HG03575 (cell line): ENCODE measurements around the gene POU5F1.
"Not testable (repeated sequence)": the region's sequence is repeated elsewhere in the genome, so short reads cannot be mapped to it uniquely, and the experiment has no call there.

ENCODE experiments used
- ATAC-seq: cut with Tn5 transposase; IDR thresholded peaks from one replicate; pipeline ENCODE4 v1.9.1; 2021; ENCODE audit not compliant: unreplicated experiment, insufficient number of reproducible peaks, low FRiP score; ENCODE audit errors: extremely low read depth

Gene POU5F1

GRCh38 chr6:31170987-31171671, 647 bp upstream of the POU5F1 start:
- no peak for ATAC-seq

- not testable (repeated sequence) for ATAC-seq
Observed at GRCh38 chr6:31169858-31170599, 453 bp downstream of the POU5F1 start.

GRCh38 chr6:31169123-31169857, 1.2 kb downstream of the POU5F1 start:
- ATAC-seq, result no peak

- ATAC-seq, result no peak
Observed at GRCh38 chr6:31168606-31169005, 1.9 kb downstream of the POU5F1 start.

- no peak for ATAC-seq
Observed at GRCh38 chr6:31165986-31166385, 4.5 kb downstream of the POU5F1 start.

- not testable (repeated sequence) for ATAC-seq
Observed at GRCh38 chr6:31165064-31165832, 5.2 kb downstream of the POU5F1 start.

GRCh38 chr6:31164475-31165063, 5.9 kb downstream of the POU5F1 start:
- ATAC-seq, result not testable (repeated sequence)

GRCh38 chr6:31163922-31164321, 6.6 kb downstream of the POU5F1 start:
- no peak for ATAC-seq

GRCh38 chr6:31162463-31163165, 7.9 kb downstream of the POU5F1 start:
- ATAC-seq, result no peak

GRCh38 chr6:31161216-31162126, 9.0 kb downstream of the POU5F1 start:
- ATAC-seq, result no peak

GRCh38 chr6:31158863-31159855, 11.3 kb downstream of the POU5F1 start:
- ATAC-seq, result no peak

GRCh38 chr6:31158140-31158862, 12.2 kb downstream of the POU5F1 start, which contains the start of gene TCF19:
TCF19 (plus strand) TSS chr6:31158589; CDS start chr6:31159470, 881 bp downstream.
- ATAC-seq, result peak; percentile 63

GRCh38 chr6:31157513-31158139, 12.9 kb downstream of the POU5F1 start, which contains the start of gene CCHCR1:
CCHCR1 (minus strand) TSS chr6:31157802; CDS start chr6:31157600, 202 bp downstream.
- no peak for ATAC-seq

GRCh38 chr6:31156641-31157040, 13.8 kb downstream of the POU5F1 start:
- ATAC-seq, result no peak

- no peak for ATAC-seq
Observed at GRCh38 chr6:31154436-31154835, 16.0 kb downstream of the POU5F1 start.
